ENCODE results near the gene UBASH3B. TPM values are rescaled to one million over a fixed set of nuclear protein-coding genes. Genes with fewer than 3 reads are reported as not detected.

UBASH3B gene
- total RNA-seq, 1 donor from 2014 or later, result 2.6 TPM

DNA sequence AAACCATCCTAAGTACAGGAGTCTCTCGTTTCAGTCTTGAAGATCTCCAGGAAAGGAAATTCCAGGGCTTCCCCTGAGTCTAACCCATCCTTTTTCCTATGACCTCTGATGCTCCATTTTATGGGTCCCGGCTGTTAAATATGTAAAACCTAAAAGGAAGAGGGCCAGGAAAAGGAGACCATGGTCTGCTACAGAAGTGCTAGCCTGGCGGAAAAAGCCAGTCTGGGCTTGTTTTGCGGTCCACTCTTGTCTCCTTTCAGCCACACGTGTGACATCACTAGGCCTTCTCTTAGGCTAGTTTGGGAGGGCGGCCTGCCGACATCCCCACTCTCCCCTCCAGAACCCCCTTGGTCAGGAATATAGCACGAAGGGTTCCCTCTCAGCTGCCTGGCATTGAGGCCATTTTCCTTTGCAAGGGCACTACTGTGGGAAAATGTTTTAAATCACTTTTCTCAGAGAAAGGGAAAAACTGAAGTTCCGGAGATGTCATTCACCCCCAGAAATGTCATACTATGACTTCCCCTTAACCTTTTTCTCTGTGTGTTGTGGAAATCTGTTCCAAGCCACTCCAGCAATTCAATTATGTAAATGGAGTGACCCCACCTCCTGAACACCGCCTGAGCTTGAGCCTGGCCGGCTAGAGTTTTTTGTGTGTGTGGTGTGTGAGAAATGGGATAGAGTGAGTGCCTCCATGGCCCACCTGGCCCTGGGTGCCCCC, 86.9 kb downstream of the UBASH3B start:
- Histone ChIP-seq H3K4me3 (no peak overlapping the region), H3K36me3 (no peaks in the 10 kb centered on the region), H3K9me3 (replicated peaks) (no peaks in the 10 kb centered on the region), H3K4me1 (peaks cover 28% of the 10 kb centered on the region), H3K27me3 (ENCODE audit: low read depth) (no peaks in the 10 kb centered on the region), H3K27ac (replicated peaks) (peak overlapping the region; percentile 65)
- no peak for DNase-seq
- intact Hi-C loops (cut with micrococcal nuclease), result no loop called here
- TF ChIP-seq, protein P1, sequence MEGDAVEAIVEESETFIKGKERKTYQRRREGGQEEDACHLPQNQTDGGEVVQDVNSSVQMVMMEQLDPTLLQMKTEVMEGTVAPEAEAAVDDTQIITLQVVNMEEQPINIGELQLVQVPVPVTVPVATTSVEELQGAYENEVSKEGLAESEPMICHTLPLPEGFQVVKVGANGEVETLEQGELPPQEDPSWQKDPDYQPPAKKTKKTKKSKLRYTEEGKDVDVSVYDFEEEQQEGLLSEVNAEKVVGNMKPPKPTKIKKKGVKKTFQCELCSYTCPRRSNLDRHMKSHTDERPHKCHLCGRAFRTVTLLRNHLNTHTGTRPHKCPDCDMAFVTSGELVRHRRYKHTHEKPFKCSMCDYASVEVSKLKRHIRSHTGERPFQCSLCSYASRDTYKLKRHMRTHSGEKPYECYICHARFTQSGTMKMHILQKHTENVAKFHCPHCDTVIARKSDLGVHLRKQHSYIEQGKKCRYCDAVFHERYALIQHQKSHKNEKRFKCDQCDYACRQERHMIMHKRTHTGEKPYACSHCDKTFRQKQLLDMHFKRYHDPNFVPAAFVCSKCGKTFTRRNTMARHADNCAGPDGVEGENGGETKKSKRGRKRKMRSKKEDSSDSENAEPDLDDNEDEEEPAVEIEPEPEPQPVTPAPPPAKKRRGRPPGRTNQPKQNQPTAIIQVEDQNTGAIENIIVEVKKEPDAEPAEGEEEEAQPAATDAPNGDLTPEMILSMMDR (IDR thresholded peaks at IDR 0.05; ENCODE audit: borderline replicate concordance), result no peak

DNA sequence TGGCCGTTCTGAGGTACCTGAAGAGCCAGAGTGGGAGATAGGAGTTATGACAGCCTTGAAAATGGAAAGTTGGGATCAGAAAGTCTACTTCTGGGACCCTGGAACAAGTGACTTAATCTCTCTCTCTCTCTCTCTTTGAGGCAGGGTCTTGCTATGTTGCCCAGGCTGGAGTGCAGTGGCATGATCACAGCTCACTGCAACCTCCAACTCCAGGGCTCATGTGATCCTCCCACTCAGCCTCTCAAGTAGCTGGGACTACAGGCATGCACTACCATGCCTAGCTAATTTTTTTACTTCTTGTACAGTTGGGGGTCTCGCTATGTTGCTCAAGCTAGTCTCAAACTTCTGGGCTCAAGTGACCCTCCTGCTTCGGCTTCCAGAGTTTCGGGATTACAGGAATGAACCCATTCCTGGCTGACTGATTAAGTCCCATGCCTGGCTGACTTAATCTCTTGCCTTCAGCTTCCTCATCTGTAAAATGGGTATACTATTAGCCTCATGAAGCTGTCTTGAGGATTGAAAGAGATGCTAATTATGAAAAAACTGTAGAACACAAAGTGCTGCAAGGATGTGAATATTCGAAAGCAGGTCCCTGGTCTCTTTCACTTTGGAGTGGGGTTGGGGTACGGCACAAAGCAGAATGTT, 87.7 kb downstream of the UBASH3B start:
- no peak for DNase-seq
- TF ChIP-seq, protein P1 (IDR thresholded peaks at IDR 0.05; ENCODE audit: borderline replicate concordance), result no peak
- no peaks in the 10 kb centered on the region for H3K36me3 ChIP-seq
- H3K4me1 ChIP-seq, result peaks cover 28% of the 10 kb centered on the region
- no peak overlapping the region for H3K4me3 ChIP-seq
- intact Hi-C loops (cut with micrococcal nuclease), result no loop called here
- no peaks in the 10 kb centered on the region for H3K9me3 ChIP-seq (replicated peaks)
- H3K27ac ChIP-seq (replicated peaks), result peak overlapping the region; percentile 65
- no peaks in the 10 kb centered on the region for H3K27me3 ChIP-seq (ENCODE audit: low read depth)

DNA sequence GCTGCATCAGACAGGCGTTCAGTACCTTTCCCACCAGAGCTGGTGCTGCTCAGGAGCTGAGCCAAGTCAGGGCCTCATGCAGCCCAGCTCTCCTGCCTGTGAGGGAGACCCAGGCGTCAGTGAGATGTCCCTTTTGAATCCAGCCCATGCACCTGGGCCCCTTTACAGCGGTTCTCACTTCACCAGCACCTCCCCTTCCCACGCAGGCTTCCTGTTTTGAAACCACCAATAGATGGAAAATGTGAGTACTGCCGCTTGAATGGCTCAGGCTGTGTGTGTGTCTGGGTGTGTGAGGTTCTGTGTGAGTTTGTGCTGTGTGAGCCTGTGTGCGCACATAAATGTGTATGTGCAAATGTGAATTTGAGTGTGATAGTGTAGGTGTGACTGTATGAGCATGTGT, 88.4 kb downstream of the UBASH3B start:
- intact Hi-C loops (cut with micrococcal nuclease), result no loop called here
- Histone ChIP-seq H3K4me1 (peaks cover 28% of the 10 kb centered on the region), H3K27me3 (ENCODE audit: low read depth) (no peaks in the 10 kb centered on the region), H3K9me3 (replicated peaks) (no peaks in the 10 kb centered on the region), H3K36me3 (no peaks in the 10 kb centered on the region), H3K27ac (replicated peaks) (no peak overlapping the region), H3K4me3 (no peak overlapping the region)
- no peak for DNase-seq
- TF ChIP-seq, protein P1 (IDR thresholded peaks at IDR 0.05; ENCODE audit: borderline replicate concordance), result no peak

DNA sequence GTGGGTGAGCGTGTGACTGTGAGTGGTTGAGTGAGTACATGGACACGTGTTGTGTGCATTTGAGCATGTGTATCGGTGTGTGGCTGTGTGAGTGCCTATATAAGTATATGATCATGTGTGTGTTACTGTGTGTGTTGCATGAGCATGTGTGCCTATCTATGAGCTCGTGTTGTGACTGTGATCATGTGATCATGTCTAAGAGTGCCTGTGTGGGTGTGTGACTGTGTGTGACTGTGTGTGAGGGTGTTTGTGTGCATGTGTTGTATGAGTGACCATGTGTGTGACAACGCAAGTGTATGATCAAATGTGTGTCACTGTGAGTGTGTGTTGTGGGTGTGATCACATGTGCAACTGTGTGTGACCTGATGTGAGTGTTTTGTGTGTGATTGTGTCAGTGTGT, 88.8 kb downstream of the UBASH3B start:
- no peak for DNase-seq
- intact Hi-C loops (cut with micrococcal nuclease), result no loop called here
- Histone ChIP-seq H3K4me3 (no peak overlapping the region), H3K36me3 (no peaks in the 10 kb centered on the region), H3K27ac (replicated peaks) (no peak overlapping the region), H3K9me3 (replicated peaks) (no peaks in the 10 kb centered on the region), H3K4me1 (peaks cover 28% of the 10 kb centered on the region), H3K27me3 (ENCODE audit: low read depth) (no peaks in the 10 kb centered on the region)
- TF ChIP-seq, protein P1 (IDR thresholded peaks at IDR 0.05; ENCODE audit: borderline replicate concordance), result no peak

DNA sequence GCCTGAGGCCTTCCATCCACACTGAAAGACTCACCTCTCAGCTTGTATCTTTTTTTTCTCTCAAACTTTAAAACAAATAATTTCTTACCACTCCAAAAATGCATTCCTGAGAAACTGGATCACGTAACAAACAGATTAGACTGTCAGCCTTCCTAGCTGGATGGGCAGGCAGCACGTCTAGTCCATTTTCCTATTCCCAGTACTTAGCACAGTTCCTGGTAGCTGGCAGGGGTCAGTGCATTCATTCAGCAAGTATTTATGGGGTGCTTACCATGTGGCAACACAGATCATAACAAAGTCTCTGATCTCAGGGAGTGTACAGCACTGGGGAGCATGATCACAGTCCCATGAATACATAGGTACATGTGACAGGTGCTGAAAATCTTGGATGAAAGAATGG, 89.6 kb downstream of the UBASH3B start:
- peaks cover 28% of the 10 kb centered on the region for H3K4me1 ChIP-seq
- no peak for DNase-seq
- H3K27ac ChIP-seq (replicated peaks), result no peak overlapping the region
- TF ChIP-seq, protein P1 (IDR thresholded peaks at IDR 0.05; ENCODE audit: borderline replicate concordance), result no peak
- intact Hi-C loops (cut with micrococcal nuclease), result no loop called here
- no peak overlapping the region for H3K4me3 ChIP-seq
- H3K9me3 ChIP-seq (replicated peaks), result no peaks in the 10 kb centered on the region
- H3K27me3 ChIP-seq (ENCODE audit: low read depth), result peaks cover 4% of the 10 kb centered on the region
- H3K36me3 ChIP-seq, result no peaks in the 10 kb centered on the region

Data from left ventricle myocardium inferior (tissue), 1 donor.